ENCODE data around the gene SAYSD1. TPM values are rescaled to one million over a fixed set of nuclear protein-coding genes. Genes with fewer than 3 reads are reported as not detected.

SAYSD1 gene
- total and polyA plus RNA-seq, 2 of the 8 experiments (the other 6 are each of a cell fraction or from before 2014, with no cell fraction given), result 6.7 to 7.9 TPM

GRCh38 chr6:39065561-39065960 is 49.4 kb downstream of the SAYSD1 start:
- no peaks in the 10 kb centered on the region for H3K79me1 ChIP-seq (ENCODE audit: low read depth, low read length)
- no peak overlapping the region for H2BK12ac ChIP-seq (ENCODE audit: low read depth, low read length)
- H2BK20ac ChIP-seq (ENCODE audit: low read length), result no peak overlapping the region
- H3K27ac ChIP-seq (ENCODE audit: low read depth, low read length), result no peak overlapping the region
- H3K14ac ChIP-seq (ENCODE audit: insufficient read length), result no peak overlapping the region
- H2AFZ ChIP-seq (ENCODE audit: low read length), result no peak overlapping the region
- H4K91ac ChIP-seq (replicated peaks; ENCODE audit: insufficient read length, low read length), result no peak overlapping the region
- H3K4me1 ChIP-seq (replicated peaks in 1 of 4; ENCODE audit: control insufficient read depth in 3 of 4, insufficient read depth in 4 of 4, low read length in 3 of 4), result no peaks in the 10 kb centered on the region
- no peaks in the 10 kb centered on the region for H4K20me1 ChIP-seq (replicated peaks in 1 of 2; ENCODE audit: control insufficient read depth in 1 of 2, insufficient read depth in 2 of 2, low read length in 2 of 2)
- 0 out of 7 replicates have a peak, but pooled peaks cover 0 to 2% (median 0%) of the 10 kb centered on the region in 4 experiments for H3K27me3 ChIP-seq (replicated peaks in 1 of 4; ENCODE audit: control insufficient read depth in 3 of 4, extremely low read depth in 1 of 4, insufficient read depth in 3 of 4, low read length in 3 of 4)
- H2BK15ac ChIP-seq (ENCODE audit: low read length), result no peak overlapping the region
- no peak overlapping the region for H4K5ac ChIP-seq (ENCODE audit: insufficient read length, low read depth, low read length)
- H3K23me2 ChIP-seq (ENCODE audit: low read depth, low read length), result no peaks in the 10 kb centered on the region; the same call in 1 of the 2 replicates
- CTCF ChIA-PET (ENCODE audit: partially characterized antibody), result interaction anchor here (0.6 to 5.4 kb wide), 7 partner anchors 11 to 252 kb away, joined by 3 to 23 read pairs (median 5); no protein-coding TSS in a partner anchor
- H3K4me2 ChIP-seq (ENCODE audit: insufficient read depth in 1 of 2, low read depth in 2 of 2, low read length in 2 of 2), result no peak overlapping the region
- no peak overlapping the region for H3K56ac ChIP-seq (replicated peaks; ENCODE audit: insufficient read length, low read depth, low read length)
- no peak overlapping the region for H2BK5ac ChIP-seq (ENCODE audit: low read depth, low read length)
- no peak overlapping the region for H2BK120ac ChIP-seq (replicated peaks; ENCODE audit: low read depth, low read length)
- H3K4me3 ChIP-seq (ENCODE audit: extremely low read depth in 1 of 4, insufficient read depth in 2 of 4, low read depth in 3 of 4, low read length in 4 of 4), result no peak overlapping the region
- no peak overlapping the region for H3K23ac ChIP-seq (ENCODE audit: insufficient read length)
- H3K36me3 ChIP-seq (ENCODE audit: control insufficient read depth in 2 of 4, insufficient read depth in 4 of 4, low read length in 3 of 4), result no peaks in the 10 kb centered on the region
- no peaks in the 10 kb centered on the region for H3K9me3 ChIP-seq (ENCODE audit: insufficient read depth in 2 of 2, low read depth in 1 of 2, low read length in 1 of 2)
- no peak overlapping the region for H2AK5ac ChIP-seq (ENCODE audit: low read depth, low read length)
- FAIRE-seq (no peak), DNase-seq (ENCODE audit: low read depth in 1 of 2, low spot score in 2 of 2) (no peak)
- no peaks in the 10 kb centered on the region for H3K79me2 ChIP-seq (ENCODE audit: control insufficient read depth in 1 of 2, insufficient read depth in 2 of 2, low read length in 2 of 2)
- H4K8ac ChIP-seq (ENCODE audit: extremely low read depth, insufficient read depth, low read length), result no peak overlapping the region
- no peak overlapping the region for H3K9ac ChIP-seq (replicated peaks in 1 of 4; ENCODE audit: extremely low read depth in 1 of 4, low read depth in 3 of 4, low read length in 3 of 4)
- 94% methylated on average over 8 of the region's 8 CpGs; no CpG with 5 or more reads in 1 of the 2 experiments for WGBS, 2 experiments (ENCODE audit: extremely low coverage in 1 of 2, insufficient coverage in 1 of 2, insufficient read length in 1 of 2, insufficient replicate concordance in 2 of 2, low coverage in 1 of 2, low lambda C conversion rate in 2 of 2, missing lambda C conversion rate in 1 of 2)
- no peak overlapping the region for H3K18ac ChIP-seq (ENCODE audit: extremely low read depth, low read length)
- POLR2A ChIA-PET (ENCODE audit: partially characterized antibody), result interaction anchor here (3.0 kb wide), 1 partner anchor 10 kb away, joined by 7 read pairs; no protein-coding TSS in a partner anchor
- no peak overlapping the region for H3K4ac ChIP-seq (replicated peaks; ENCODE audit: insufficient read length, low read depth, low read length)
- no peak for TF ChIP-seq SIRT6 (IDR thresholded peaks at IDR 0.05; ENCODE audit: low read length)
- TF ChIP-seq RBBP5 (IDR thresholded peaks at IDR 0.05; ENCODE audit: borderline replicate concordance, low read depth, low read length), result no peak
- TF ChIP-seq POU5F1 (IDR thresholded peaks at IDR 0.05; ENCODE audit: low read depth, low read length), result no peak
- no peak for TF ChIP-seq SRF (IDR thresholded peaks at IDR 0.05; ENCODE audit: low read depth, low read length)
- TF ChIP-seq NANOG (IDR thresholded peaks at IDR 0.05; ENCODE audit: insufficient read depth, low read depth, low read length, poor library complexity, severe bottlenecking), result no peak
- TF ChIP-seq SIX5 (IDR thresholded peaks at IDR 0.05; ENCODE audit: low read depth, low read length), result no peak
- TF ChIP-seq, protein P1, sequence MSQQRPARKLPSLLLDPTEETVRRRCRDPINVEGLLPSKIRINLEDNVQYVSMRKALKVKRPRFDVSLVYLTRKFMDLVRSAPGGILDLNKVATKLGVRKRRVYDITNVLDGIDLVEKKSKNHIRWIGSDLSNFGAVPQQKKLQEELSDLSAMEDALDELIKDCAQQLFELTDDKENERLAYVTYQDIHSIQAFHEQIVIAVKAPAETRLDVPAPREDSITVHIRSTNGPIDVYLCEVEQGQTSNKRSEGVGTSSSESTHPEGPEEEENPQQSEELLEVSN (IDR thresholded peaks at IDR 0.05), result no peak
- TF ChIP-seq TEAD4 (IDR thresholded peaks at IDR 0.05; ENCODE audit: low read depth, low read length), result no peak
- TF ChIP-seq TCF12 (IDR thresholded peaks at IDR 0.05; ENCODE audit: low read depth, low read length), result no peak
- TF ChIP-seq, protein P2, sequence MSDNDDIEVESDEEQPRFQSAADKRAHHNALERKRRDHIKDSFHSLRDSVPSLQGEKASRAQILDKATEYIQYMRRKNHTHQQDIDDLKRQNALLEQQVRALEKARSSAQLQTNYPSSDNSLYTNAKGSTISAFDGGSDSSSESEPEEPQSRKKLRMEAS (IDR thresholded peaks at IDR 0.05), result no peak
- TF ChIP-seq PHF8 (conservative IDR thresholded peaks at IDR 0.05; ENCODE audit: low read depth, low read length), result no peak
- no peak for TF ChIP-seq POLR2A (IDR thresholded peaks at IDR 0.05; ENCODE audit: control extremely low read depth in 1 of 2, low read depth in 2 of 2, low read length in 2 of 2)
- no peak for TF ChIP-seq ASH2L (IDR thresholded peaks at IDR 0.05; ENCODE audit: low read length)
- no peak for TF ChIP-seq KDM4A (IDR thresholded peaks at IDR 0.05; ENCODE audit: low read depth, low read length, severe bottlenecking)

Data from H1 (cell line).